ENCODE data around the gene BAIAP2L2.
"Not testable (repeated sequence)": the region's sequence is repeated elsewhere in the genome, so short reads cannot be mapped to it uniquely, and the experiment has no call there.

The BAIAP2L2 gene, protein sequence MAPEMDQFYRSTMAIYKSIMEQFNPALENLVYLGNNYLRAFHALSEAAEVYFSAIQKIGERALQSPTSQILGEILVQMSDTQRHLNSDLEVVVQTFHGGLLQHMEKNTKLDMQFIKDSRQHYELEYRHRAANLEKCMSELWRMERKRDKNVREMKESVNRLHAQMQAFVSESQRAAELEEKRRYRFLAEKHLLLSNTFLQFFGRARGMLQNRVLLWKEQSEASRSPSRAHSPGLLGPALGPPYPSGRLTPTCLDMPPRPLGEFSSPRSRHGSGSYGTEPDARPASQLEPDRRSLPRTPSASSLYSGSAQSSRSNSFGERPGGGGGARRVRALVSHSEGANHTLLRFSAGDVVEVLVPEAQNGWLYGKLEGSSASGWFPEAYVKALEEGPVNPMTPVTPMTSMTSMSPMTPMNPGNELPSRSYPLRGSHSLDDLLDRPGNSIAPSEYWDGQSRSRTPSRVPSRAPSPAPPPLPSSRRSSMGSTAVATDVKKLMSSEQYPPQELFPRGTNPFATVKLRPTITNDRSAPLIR

DNA sequence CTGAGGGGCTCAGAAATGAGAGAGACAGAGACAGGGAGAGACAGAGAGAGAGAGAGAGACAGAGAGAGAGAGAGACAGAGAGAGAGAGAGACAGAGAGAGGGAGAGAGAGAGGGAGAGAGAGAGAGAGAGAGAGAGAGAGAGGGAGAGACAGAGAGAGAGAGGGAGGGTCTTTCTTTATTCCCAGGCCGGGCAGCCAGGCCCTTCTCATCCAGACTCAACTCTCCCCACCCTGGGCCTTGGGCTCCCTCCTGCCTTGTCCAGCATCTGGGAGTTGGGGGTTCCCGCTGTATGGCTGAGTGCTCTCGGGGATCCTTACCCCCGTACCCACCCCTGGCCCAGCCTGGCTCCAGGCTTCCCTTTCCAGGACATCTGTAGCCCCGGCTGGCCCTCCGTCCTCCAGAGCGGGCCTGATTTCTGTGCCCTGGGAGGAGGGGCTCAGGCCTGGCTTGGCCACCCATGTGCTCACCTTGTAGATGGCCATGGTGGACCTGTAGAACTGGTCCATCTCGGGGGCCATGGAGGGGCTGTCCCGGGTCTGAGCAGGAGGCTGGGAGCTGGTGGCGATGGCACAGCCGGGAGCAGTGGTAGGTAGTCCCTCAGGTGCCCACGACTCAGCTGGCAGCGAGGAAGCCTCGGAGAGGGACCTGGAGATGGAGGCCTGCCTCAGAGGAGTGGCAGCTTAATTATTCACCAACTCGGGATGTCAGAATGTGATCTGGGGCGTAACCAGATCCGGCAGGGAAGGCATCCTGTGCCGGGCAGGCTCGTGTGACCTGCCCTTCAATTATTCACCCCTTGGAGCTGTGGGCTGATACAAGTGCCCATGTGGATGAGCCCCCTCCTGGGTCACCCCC, at the start of gene BAIAP2L2:
Gene BAIAP2L2, minus strand, starts transcription at position 677 of the 855 bp plus-strand sequence. Its CDS starts 159 bp downstream, at position 518.
- no peak for DNase-seq (ENCODE audit: low read depth)

DNA sequence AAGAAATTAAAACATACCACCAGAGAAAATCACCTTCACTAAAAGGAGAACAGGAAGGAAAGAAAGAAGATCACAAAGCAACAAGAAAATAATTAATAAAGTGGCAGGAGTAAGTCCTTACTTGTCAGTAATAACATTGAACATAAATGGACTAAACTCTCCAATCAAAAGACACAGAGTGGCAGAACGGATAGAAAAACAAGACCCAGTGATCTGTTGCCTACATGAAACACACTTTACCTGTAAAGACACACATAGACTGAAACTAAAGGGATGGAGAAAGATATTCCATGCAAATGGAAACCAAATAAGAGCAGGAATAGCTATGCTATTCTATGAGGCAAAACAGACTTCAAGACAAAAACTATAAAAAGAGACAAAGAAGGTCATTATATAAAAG, 45.2 kb upstream of the BAIAP2L2 start:
- no peak for DNase-seq (ENCODE audit: low read depth)

DNA sequence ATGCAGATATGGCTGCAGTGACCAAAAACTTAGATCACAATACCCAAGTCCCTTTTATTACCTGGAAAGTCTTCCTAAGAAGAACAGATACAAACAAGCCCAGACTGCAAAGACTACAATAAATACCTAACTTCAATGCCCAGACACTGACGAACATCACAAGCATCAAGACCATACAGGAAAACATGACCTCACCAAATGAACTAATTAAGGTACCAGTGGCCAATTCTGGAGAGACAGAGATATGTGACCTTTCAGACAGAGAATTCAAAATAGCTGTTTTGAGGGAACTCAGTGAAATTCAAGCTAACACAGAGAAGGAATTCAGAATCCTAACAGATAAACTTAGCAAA, 44.1 kb upstream of the BAIAP2L2 start:
- DNase-seq (ENCODE audit: low read depth), result not testable (repeated sequence)

DNA sequence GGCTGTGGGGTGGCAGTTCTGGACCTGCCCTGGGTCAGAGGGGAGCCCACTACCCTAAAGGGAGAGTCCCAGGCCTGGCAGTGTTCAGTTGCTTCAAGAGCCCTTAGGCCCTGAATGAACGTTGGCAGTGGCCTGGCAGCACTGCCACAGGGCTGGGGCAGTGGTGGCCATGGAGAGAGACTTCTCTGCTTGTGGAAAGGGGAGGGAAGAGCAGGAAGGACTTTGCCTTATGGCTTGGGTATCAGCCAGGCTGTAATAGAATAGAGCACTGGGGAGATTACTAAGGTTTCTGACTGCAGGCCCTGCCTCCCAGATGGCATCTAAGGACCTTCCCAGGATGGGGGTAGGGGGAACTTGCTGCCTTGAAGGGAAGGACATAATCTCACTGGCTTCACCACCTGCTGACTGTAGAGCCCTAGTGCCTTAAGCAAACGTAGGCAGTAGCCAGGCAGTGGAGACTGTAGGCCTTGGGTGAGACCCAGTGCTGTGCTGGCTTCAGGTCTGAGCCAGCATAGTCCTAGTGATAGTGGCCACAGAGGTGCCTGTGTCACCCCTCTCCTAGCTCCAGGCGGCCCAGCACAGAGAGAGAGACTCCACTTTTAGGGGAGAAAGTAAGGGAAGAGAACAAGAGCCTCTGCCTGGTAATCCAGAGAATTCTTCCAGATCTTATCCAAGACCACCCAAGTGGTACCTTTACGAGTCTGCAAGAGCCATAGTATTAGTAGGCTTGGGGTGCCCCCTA, 43.5 kb upstream of the BAIAP2L2 start:
- no peak for DNase-seq (ENCODE audit: low read depth)

DNA sequence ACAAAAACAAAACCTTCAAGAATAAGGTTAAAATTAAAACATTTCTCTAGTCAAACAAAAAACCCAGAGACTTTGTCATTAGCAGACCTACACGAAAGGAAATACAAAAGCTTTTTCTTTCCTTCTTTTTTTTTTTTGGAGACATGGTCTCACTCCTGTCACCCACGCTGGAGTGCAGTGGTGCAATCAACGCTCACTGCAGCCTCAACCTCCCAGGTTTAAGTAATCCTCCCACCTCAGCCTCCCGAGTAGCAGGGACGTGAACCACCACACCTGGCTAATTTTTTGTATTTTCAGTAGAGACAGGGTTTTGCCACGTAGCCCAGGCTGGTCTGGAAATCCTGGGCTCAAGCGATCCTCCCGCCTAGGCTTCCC, 40.6 kb upstream of the BAIAP2L2 start:
- DNase-seq (ENCODE audit: low read depth), result no peak

DNA sequence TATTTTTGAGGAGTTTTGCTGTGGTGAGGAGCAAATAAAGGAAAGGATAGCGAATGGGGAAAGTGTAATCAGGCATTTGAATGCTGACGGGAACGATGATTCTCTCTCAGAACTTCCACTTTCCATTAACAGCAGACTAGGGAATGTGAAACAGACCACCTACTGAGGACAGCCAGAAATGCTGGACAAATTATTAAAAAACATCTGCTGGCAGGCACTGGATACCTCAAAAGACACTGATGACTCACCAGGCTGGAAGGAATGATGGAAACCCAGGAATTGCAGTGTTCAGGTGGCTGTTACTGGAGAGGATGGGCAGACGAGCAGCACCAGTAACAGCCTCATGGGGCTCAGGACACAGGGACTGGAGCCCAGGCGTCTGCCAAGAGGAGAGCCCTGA, 37.8 kb upstream of the BAIAP2L2 start:
- DNase-seq (ENCODE audit: low read depth), result no peak

DNA sequence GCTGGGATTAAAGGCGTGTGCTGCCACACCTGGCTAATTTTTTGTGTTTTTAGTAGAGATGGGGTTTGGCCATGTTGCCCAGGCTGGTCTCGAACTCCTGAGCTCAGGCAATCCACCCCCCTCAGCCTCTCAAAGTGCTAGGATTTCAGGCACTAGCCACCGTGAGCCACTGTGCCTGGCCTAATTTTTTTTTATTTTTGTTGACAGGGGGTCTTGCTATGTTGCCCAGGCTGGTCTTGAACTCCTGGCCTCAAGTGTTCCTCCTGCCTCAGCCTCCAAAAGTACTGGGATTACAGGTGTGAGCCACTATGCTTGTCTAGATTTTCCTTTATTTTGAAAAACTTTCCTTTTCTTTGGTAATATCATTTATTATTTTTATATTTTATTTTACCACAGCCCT, 35.7 kb upstream of the BAIAP2L2 start:
- DNase-seq (ENCODE audit: low read depth), result not testable (repeated sequence)

DNA sequence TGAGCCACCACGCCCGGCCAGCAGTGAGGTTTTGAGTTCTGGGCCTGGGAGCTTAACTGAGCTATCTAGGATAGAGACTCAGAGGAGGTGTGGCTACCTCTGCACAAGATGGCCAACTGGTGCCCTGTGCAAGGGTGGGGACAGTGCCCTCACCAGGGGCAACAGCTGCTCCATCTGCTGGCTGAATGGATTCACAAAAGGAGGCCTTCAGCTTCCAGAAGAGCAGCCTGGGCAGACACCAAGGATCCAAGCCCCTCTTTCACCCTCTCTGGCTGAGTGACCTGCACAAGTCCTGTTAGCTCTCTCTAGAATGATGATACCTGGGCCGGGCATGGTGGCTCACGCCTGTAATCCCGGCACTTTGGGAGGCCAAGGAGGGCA, 33.5 kb upstream of the BAIAP2L2 start:
- DNase-seq (ENCODE audit: low read depth), result no peak

DNA sequence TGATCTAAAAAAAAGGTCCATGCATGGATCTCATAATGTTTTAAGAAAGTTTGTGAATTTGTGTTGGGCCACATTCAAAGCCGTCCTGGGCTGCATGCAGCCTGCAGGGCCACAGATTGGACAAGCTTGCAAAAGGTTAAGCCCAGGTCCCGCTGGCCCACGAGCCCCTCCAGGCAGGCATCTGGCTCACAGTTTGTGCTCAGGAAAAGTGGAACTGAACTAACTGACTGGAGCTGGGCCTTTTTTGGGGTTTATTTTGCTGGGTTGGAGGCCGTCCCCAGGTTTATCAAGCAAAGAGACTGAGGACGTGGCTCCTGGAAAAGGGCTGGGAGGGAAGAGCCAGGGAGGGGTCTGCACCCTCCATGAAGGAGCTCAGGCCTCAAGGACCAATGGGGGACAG, 32.1 kb upstream of the BAIAP2L2 start:
- no peak for DNase-seq (ENCODE audit: low read depth)

DNA sequence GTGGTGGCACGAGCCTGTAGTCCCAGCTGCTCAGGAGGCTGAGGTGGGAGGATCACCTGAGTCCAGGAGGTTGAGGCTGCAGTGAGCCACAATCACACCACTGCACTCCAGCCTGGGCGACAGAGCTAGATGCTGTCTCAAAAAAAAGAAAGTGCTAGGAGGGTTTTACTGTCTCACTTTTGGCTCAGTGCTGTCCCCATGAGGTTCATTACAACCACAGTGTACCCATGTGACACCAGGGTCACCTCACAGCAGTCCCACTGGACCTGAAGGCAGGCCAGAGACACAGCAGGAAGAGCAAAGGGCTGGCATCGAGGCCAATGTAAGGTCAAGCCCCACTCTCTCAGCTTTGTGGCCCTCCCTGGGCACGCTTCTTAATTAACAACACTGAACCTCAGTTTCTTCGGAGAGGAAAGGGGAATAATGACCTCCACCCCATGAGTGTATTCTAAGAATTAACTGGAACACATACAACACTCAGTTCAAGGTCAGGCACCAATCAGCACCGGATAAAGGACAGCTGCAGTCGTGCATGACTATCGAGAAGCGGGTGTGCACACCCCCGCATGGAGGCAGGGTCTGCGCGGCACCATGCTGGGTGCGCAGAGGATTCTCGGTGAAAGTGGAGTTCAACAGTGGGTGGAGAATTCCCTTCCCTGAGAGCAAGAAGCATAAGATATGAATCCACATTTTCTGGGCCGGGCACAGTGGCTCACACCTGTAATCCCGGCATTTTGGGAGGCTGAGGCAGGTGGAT, 30.9 kb upstream of the BAIAP2L2 start:
- DNase-seq (ENCODE audit: low read depth), result no peak

DNA sequence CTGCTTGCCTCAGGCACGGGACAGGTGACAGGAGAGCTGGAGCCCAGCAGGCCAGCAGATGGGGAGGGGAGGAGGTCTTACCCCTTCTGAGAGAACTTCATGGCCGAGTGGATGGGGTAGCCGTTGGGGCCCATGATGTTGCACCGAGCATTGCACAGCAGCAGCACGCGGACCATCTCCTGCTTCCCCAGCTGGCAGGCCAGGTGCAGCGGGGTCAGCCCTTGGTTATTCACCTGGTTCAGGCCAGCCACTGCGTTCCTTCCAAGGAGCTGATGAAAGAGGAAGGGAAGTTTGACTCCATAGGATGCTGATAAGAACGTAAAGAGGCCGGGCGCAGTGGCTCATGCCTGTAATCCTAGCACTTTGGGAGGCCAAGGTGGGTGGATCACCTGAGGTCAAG, 29.4 kb upstream of the BAIAP2L2 start:
- DNase-seq (ENCODE audit: low read depth), result no peak

DNA sequence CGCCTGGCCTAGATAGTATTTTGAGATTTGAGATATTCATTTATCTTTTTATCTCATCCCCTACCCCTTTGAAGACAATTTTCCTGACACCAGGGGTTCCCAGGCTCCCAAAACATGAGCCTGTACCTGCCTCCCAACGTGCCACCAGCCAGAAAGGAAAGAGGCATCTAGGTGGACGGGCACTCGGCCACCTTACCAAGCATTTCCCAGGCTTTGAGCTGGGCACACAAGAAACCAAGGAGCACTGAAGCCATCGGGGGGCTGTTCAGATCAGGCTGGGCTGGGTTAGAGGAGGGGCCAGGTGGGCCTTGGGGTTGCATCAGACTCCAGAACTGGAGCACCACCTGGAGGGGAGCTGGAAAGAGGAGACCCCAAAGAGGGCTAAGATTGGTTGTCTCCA, 28.5 kb upstream of the BAIAP2L2 start:
- DNase-seq (ENCODE audit: low read depth), result no peak

DNA sequence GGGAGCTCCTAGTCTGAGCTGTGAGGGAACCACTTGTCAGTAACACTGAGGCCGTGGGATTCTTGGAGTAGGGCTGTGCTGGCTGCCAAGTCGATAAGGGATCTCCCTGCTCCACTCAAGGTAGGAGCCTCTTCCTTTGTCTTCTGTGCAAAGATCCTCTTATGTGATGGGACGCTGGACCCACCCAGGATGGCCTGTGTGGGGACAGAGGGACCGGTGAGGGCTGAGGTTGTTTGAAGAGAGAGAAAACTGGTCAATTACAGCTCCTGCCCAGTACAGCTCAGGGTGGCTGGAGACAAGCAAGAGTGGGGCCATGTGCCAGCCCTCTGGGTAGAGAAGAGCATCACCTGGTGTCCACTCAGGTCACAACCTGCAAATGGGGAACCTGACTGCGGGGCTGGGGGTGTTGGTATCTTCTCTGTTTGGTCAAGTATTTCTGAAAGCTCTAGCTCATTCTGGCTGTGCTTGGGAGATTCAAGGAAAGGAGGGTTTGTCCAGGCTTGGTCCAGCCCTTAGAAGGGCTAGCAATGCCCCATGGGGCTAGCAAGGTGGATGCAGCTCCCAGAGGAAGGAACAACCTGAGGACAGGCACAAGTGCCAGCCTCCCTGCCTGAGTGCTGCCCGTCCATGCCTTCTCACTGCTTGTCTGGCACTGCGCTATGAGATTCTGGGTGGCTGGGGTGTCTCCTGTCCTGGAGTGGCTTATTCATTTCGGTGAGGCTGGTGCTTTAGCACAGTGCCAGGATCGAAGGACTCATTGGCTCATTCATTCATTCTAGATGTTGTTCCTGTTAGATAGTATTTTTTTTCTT, 27.6 kb upstream of the BAIAP2L2 start:
- DNase-seq (ENCODE audit: low read depth), result no peak

DNA sequence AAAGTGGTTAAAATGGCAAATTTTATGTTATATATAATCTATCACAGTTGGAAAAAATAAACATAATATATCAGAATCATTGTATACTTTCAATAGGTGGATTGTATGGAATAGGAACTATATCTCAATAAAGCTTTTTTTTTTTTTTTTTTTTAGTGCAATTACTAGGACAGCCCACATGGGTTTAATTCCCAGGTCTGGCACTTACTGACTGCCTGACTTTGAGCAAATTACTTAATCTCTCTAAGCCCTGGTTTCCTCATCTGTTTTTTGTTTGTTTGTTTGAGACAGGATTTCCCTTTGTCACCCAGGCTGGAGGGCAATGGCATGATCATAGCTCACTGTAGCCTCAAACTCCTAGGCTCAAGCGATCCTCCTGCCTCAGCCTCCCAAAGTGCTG, 26.1 kb upstream of the BAIAP2L2 start:
- no peak for DNase-seq (ENCODE audit: low read depth)

DNA sequence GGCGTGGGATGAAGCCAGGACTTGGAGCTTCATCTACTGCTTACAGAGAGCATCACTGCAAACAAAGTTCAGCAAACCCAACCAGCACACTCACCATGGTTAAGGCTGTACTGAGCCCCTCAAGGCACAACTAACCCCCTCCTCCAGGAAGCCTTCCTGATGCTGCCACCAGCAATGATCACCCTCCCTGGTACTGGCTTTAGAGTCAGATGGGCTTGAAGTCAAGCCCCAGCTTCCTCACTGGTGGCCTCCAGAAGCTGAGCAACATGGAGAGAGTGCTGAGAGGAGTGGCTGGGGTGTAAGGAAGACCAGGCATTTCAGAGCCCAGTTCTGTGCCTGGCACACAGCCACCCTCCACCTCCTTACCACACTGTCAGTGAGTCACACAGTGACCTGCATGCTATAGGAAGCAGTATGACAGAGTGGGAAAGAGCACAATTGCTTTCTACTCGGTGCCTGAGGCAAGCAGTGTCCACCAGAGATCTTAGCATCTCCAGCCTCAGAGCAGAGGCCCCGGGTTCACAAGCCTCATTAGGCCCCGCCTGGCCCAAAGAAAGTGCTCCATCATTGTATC, 24.7 kb upstream of the BAIAP2L2 start:
- no peak for DNase-seq (ENCODE audit: low read depth)

DNA sequence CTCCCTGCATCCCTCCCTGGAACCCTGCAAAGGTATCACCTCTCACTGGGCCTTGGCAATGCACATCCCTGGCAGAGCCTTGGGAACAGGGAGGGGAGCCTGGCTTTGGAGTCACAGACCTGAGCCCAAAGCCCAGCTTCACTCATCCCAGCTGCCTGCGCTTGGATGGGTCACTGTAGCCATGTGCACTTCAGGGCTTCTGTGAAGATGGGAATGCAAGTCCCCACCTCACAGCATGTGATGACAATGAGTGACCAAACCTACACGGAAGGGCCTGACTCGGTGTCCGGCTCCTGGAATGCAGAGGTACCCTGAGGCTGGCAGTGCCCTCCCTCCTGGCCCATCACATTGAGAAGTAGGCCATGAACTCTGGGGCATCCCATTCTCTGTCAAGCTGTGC, 22.8 kb upstream of the BAIAP2L2 start:
- no peak for DNase-seq (ENCODE audit: low read depth)

DNA sequence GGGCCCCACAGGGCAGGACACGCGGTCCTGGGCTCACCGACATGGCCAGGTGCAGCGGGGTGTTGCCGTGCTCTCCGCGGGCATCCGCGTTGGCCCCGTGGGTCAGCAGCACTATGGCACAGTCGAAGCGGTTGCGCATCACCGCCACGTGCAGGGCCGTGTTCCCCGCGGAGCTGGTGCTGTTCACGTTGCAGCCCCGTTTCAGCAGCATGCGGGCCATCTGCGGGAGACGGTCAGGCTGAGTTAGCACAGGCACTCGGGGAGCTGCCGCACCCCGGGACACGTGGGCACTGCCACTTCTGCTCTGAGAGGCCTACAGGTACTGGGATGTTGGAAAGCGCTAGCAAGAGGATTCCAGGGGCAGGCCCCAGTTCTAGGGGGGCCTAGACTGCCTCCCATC, 22.3 kb upstream of the BAIAP2L2 start:
- no peak for DNase-seq (ENCODE audit: low read depth)

DNA sequence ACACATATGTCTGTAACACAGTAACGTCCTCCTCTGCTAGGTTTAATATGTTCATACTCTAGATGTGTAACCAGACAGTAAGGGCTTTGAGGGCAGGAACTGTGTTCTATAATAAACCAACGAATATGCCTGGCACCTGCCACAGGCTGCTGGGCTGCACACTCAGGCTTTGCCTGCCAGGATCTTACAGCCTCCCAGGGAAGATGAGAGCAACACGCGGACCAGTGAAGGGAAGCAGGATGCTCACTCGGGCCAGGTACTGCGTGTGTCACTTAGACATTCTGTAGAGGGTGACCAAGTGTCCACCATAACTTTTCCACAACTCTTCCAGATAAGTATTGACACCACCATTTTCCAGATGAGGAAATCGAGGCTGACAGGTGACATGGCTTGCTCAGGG, 21.7 kb upstream of the BAIAP2L2 start:
- DNase-seq (ENCODE audit: low read depth), result no peak

DNA sequence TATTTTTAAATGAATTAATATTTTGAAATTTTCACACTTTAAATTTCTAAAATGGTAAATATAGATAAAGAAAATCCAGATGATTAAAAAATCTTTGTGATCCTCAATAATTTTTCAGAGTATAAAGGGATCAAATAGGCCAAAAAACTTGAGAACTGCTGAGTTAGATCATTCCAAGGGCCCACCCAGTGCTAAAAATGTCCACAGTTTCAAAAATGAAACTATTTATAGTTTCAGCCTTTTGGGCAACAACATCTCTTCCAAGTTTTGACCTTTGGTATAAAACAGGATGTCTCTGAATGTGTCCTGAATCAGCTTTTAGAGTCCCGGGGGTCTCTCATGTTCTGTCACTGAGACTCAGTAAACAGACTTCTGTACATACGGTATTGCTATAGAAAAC, 20.9 kb upstream of the BAIAP2L2 start:
- no peak for DNase-seq (ENCODE audit: low read depth)

DNA sequence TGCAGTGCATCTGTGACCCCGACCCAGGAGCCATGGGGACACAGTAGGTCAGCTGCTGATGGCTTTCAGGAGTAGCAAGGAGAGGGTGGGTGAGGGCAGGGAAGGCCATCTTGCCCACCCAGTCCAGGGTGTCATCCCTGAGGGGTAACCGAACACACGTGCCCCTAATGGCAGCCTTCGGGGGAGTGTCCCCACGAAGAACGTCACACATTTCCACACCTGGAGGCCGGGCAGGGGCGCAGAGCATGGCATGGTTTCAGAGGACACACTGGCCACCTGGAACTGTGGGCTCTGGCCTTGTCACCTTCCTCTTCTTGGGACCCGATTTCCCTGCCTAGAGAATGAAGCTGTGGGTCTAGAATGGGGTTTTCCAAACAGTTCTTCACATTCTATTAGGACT, 19.4 kb upstream of the BAIAP2L2 start:
- DNase-seq (ENCODE audit: low read depth), result no peak

DNA sequence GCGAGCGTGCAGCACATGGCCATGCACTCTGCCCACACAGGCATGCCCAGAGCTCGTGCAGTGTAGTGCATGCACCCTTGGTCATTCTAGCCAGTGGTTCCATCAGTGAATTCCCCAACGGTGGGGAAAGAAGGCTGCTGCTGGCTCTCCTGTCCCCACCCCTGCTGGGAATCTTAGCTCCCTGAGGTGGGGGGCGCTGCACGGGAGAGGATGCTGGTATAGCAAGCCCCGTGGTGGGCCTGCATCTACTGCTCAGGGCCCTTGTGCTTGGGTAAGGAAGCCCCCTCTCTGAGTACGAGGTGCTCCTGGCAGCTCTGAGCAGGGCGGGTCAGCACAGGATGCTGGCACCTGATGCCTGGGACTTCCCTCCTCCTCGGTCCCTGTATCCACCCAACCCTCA, 18.5 kb upstream of the BAIAP2L2 start:
- DNase-seq (ENCODE audit: low read depth), result no peak

Measured in stimulated activated CD8-positive, alpha-beta memory T cell treated with anti-CD3 and anti-CD28 coated beads, Interleukin-7, amount 100 ng/mL, for 24 hours (primary cell).